ENCODE measurements around the gene CASP10. TPM values are rescaled to one million over a fixed set of nuclear protein-coding genes. Genes with fewer than 3 reads are reported as not detected.

CASP10 gene
- total and polyA plus RNA-seq, 9 of the 15 experiments (the other 6 are each of a cell fraction or from before 2014, with no cell fraction given): 7.1 to 20.4 (median 10.8) TPM

GRCh38 chr2:201235860-201236811 is 53.2 kb downstream of the CASP10 start (continued):
- TF ChIP-seq ELK1 (CRISPR knock-in tag; IDR thresholded peaks at IDR 0.05) (no peak), CSDE1 (IDR thresholded peaks at IDR 0.05) (no peak), SRF (CRISPR knock-in tag; IDR thresholded peaks at IDR 0.05) (no peak), SNRNP70 (optimal IDR thresholded peaks at IDR 0.05; ENCODE audit: low read depth, low read length) (no peak), U2AF1 (optimal IDR thresholded peaks at IDR 0.05; ENCODE audit: low read depth, low read length) (no peak), ESRRA (IDR thresholded peaks at IDR 0.05; ENCODE audit: borderline replicate concordance, low read depth) (no peak), TGIF2 (CRISPR knock-in tag; IDR thresholded peaks at IDR 0.05) (no peak), ETV1 (tag; conservative IDR thresholded peaks at IDR 0.05; ENCODE audit: low read depth) (no peak)

Data from K562 (cell line).